Activated gamma-delta T cell treated with anti-CD3 and anti-CD28 coated beads, Interleukin-2, amount 50 U/mL, for 16 hours (primary cell): ENCODE data around the gene LCN6.
A peak's percentile ranks its signal among the peaks of the same experiment; 100 is the strongest.

ENCODE experiments used
- DNase-seq: peaks from one replicate; pipeline ENCODE4 v3.0.0-alpha.2; 2020; ENCODE audit warnings: low read depth

Gene LCN6

DNA sequence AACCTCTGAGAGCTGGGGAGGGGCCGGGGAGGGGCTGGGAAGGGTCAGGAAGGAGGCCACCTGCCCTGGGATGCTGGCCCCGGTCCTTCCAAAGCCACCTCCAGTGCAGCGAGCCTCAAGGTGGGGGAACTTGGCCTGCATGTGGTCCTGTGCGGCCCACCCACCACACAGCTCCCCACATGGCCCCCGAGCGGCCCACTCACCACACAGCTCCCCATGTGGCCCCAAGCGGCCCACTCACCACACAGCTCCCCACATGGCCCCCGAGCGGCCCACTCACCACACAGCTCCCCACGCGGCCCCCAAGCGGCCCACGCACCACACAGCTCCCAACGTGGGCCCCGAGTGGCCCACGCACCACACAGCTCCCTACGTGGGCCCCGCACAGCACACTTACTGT lies 3.6 kb downstream of the LCN6 start:
- DNase-seq: no peak

DNA sequence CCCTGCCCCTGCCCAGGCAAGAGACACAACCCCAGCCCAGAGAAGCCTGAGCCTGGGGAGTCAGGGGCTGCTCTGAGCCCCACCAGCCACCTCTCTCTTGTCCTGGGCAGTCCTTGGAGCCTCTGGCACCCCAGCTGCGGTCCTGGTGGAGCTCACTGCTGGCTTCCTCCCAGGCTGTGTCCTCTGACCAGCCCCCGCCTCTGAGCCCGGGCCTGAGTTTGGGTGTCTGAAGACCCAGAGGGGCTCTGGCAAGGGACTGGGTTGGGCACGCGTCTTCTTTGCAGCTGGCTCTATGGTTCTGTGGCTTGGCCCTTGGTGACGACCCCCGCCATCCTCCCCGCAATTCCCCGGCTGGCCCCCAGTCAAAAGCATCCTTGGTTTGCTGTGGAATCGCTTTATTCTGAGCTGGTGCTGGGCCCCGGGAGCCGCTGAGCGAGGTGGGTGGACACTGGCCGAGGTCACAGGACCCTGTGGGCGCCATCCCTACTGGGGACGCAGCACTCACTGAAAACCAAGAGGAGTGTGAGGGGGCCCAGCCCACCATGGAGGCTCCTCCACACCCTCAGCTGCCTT lies 4.6 kb downstream of the LCN6 start:
- no peak for DNase-seq

DNA sequence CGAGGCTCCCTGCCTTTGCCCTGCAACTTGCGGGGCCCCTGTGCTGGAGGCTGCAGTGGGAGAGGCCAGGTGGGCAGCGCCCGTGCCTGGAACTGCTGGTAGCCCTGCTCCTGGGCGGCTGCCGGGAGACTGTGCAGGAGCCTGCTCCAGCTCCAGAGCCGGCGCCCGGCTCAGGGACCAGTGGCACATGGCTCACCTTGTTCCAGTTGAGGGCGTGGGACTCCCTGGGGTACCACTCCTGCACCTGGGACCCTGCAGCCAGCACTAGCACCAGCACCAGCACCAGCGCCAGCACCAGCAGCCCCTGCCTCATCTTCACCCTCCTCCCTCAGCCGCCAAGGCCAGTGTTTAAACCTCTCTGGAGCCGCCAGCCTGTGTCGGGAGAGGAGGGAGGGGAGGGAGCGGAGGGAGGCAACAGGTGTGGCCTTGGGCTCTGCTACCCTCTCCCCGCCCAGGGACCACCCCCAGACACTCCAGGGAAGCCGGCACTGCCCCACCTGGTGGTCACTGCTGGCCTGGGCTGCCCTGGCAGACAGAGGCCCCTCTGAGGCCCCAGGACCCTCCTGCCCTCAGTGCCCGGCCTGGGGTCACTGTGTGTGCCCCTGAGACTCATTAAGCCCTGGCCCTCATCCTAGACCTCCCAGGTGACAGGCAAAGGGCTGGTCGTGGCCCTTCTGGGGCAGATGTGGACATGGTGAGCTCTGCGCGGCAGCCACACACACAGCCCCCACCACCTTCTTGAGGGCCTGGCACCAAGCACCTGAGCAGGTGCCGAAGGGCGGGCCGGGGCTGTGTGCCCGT lies 5.5 kb downstream of the LCN6 start, which contains the start of gene LCN10:
Gene LCN10 (minus strand): TSS at position 350 of the 801 bp plus-strand sequence. CDS start 37 bp downstream, at position 313.
- DNase-seq: no peak

DNA sequence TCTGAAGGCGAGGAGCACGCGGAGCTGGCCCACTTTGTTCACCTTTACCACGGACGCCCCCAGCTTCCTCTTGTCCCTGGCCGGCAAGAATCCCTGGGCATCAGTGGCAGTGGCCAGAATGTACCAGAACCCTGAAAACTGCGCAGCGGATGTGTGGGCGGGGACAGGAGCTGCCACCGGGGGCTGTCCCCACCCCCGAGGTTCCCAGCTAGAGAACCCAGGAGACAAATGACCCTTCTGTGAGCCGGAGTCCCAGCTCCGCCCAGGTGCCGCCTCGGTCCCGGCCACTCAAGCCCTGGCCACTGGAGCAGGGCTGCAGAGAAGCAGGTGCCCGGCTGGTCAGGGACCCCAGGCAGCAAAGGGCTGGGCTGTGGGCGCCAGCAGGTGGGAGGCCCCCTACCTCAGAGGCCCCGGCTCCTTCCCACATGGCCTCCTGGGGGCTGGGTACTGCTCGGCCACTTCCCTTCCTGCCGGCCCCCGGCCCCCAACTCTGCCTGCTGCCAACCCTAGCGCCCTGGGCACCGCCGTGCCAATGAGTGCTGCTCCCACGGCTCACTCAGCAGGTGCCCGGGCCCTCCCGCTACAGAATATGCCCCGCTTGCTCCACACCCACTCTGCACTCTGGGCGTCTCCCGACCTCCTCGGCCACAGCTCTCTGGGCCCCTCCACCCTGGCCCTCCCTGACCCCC lies 6.3 kb downstream of the LCN6 start:
- DNase-seq: no peak

DNA sequence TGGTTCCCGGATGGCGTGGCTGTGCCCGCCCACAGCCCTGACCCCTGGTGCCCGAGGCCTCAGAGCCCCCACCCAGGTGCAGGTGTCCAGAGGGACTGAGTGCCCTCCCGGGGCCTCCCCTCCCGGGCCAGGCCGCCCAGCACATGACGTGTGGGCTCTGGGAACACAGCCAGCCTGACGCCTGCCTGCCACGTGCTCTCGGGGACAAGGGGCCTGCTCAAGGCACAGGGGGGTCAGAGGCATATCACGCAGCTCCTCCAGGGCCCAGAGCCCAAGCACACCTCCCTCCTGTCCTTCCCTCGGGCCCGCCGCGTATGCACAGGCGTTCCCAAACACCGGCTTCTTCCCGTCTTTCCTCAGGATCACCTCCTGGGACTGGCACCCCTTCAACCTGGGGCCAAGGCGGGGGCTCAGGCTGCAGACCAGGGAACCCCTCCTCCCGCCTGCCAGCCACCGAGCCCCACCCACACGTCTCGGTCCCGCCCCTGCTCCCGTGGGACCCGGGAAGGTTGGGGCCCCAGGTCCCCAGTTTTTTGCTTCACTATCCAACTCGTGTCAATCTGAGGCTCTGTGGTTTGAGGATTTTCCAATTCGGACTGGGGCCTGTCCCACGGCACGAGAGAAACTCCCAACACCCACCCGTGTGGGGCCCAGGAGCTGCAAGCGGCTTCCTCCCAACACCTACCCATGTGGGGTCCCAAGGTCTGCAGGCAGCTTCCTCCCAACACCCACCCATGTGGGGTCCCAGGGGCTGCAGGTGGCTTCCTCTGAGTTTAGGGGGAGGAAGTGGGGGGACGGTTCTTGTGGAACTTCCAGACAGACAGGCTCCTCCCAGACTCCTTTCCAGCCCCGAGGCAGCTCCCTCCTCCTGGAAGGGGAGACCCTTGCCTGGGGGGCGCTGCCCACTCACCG lies 7.1 kb downstream of the LCN6 start:
- no peak for DNase-seq

DNA sequence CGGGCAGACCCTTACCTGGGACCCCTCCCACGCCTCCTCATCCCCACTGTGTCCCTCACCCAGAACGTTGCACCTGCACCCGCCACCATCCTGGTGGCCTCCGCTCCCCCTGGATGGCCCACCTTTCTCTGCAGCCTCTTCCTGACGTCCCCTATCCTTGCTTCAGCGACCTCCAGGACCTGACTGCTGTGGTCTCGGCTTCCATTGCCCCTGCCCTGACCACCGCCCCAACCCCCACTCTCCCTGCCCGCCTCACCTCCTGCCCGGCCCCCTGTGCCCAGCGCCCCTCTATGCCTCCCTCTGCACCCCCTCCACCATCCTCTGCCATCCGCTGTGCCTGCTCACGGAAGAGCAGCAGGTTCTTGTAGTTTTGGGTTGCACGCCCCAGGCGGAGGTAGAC lies 7.8 kb downstream of the LCN6 start:
- DNase-seq: no peak

DNA sequence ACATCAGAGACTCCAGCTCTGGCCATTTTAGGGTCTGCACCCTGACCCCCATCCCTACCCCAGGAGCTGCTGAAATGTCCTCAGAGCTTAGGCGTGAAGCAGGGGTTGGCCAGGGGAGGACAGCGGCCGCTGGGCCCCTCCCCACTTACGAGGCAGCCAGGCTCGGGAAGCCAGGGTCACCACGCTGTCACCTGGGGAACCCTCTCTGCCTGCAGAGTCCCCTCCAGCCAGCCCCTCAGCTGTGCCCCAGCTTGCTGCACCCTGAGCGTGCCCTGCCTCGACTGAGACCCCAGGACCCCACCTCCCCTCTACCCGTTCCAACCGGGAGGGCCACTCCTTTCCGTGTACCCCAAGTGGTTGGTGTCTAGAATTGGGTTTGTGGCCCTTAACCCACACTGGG lies 8.3 kb downstream of the LCN6 start:
- no peak for DNase-seq

DNA sequence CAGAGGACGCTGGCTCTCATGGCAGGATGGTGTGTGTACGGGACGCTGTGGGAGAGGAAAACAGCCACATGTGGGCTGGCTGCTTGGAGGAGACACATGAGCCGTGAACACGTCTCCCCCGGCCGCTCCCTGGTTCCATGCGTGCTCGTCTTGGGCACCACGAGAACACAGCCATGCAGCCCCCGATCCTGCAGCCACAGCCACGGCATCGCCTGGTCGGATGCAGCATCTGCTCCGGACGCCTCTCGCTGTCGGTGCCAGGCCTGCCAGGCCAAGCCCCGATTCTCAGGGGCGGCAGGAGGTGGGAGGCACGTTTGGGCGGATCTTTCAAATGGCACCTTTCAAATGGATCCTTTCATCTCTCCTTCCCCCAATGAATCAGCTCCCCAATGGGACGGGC lies 8.8 kb downstream of the LCN6 start:
- DNase-seq: no peak

DNA sequence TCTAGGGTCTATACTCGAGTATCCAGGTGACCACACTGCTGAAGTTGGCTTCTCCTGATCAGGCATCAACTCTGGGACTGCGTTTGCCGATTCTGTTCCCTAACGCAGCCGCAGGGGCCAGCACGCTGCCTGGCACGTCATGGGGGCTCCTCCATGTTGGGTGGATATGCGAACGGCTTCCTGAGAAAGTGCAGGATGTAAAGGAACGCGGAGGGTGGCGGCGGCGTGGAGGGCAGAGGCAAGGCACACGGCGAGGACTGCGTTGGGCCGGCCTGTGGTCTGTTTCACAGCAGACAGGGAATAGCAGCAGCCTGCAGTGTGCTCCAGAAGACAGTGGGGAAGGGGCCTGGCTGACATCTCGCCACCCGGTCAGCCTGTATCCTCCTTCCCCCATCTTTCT lies 9.4 kb downstream of the LCN6 start:
- no peak for DNase-seq

DNA sequence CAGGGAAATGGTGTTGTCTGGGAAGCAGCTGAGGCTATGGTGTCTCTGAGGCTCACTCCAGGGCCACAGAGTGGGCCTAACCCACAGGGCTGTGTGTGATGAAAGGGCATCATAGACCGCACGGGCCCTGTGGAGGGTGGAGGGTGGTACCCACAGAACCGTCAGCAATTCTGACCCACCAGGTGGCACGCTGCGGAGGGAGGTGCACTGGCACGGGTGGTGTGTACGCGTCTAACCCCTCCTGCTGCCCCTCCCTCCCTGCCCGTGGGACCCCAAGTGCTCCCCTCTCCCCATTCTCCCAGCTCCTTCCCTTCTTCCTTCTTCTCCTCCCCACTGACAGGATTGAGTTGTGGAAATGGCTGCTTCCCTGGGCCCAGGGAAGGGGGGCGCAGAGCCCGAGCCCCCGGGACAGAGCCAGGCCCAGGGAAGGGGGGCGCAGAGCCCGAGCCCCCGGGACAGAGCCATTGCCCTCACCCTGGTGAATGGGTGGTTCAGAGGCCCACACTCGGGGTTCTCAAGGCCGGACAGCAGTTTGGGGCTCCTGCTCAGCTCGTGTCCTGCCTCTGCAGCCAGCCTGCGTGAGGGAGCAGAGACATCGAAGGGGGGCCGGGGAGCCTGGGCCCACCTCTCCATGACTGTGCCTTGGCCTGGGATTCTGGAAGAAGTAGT lies 12.4 kb downstream of the LCN6 start:
- DNase-seq: no peak

DNA sequence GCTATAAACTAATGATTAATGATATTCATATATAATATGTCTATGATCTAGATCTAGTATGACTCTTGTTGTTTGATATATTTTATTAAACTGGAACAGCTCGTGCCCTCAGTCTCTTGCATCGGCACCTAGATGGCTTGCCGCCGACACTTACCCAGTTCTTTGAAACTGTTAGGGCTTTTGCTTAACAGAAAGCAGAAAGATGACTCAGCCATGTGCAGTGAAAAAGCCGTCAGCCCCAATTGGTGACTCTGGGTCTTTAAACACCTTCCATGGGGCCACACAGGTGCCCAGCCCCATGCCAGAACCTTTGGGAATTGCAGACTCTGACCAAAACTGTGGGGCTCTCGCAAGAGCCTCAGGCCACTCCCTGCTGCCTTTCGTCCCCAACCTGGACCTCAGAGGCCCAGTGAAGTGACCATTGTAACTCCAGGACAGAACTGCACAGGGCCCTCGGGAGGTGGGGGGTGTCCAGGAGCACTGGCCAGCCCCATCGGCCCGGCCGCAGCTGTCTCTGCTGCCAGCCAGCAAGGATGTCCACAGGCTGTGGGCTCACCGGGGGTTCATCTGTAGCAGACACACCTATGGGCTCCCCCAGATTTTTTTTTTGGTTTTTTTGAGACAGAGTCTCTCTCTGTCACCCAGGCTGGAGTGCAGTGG lies 13.4 kb downstream of the LCN6 start:
- DNase-seq: no peak

DNA sequence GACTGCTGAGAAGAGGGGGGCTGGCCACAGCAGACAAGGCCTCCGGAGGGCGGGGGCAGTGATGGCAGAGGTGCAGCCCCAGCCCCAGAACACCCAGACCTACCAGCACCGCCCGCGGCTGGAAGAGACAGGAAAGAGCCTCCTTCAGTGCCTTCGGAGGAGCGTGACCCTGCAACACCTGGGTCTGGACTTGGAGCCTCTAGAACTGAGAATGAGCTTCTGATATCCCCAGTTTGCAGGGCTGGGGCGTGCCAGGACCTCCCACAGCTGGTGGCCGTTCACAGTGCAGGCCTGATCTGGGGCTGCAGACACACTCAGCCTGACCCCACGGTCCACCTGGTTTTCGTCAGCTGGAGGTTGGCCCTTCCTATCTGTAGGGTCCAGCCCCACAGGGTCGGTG lies 14.7 kb downstream of the LCN6 start:
- DNase-seq: no peak

DNA sequence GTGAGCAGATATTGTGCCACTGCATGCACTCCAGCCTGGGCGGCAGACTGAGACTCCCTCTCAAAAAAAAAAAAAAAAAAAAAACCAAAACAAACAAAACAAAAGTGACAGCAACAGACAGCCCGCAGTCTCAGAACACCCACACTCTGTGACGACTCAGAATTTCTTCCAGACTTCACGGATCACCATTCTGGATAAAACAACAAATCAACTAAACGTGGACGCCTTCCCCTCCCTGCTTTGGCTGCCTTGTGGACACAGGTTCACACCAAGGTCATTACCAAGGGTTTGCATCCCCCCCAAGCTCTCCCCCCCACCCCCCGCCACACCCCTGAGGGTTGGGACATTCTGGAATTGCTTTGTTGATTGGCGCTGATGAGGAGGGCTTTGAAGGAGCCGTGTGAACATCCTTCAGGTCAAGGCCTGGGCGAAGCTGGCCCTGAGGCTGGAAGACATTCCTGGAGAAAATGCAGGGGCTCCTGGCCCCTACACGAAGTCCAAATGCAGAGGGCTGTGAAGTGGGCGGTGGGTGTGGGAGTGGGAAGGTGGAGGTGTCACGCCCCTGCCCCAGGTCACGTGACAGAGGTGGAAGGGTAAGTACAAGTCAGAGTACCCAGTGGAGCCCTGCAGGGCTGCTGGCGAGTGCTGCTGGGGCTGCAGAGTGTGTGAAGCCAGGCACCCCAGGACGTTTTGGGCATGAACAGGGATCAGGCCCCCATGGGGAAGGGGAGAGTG lies 15.7 kb downstream of the LCN6 start:
- no peak for DNase-seq

DNA sequence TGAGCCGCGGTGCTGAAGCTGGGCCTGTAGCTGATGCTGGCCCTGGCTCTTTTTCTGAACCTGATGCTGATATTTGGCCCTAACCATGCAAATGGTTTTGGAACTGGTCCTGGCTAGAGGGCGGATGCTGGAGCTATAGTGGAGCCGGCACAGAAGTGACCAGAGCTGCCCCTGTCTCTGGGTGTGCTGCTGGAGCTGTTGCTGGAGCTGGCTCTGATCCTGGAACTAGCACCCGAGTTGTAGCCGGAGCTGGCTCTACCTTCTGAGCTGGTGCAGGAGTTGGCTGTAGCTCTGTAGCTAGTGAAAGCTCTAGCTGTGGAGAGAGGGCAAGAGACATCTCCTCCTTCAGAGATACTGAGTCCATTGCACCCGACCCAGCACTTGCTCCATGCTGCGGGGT lies 18.4 kb downstream of the LCN6 start:
- DNase-seq: no peak

DNA sequence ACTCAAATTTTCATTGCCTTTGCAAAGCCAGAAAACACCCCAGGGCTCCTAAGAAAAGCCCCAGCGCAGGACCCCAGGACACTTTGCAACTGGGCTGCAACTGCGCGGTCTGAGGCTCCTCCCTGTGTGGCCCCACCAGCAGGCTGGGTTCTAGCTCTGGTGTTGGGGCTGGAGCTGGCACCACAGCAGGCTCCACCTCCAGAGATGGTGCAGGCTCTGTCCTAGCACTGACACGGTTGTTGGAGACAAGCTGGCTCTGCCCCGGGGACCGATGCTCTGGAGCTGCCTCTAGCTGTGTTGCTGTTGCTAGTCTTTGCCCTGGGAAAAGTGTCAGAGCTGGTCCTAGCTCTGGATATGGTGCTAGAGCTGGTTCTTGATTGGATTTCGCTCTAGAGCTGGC lies 19.2 kb downstream of the LCN6 start:
- no peak for DNase-seq

DNA sequence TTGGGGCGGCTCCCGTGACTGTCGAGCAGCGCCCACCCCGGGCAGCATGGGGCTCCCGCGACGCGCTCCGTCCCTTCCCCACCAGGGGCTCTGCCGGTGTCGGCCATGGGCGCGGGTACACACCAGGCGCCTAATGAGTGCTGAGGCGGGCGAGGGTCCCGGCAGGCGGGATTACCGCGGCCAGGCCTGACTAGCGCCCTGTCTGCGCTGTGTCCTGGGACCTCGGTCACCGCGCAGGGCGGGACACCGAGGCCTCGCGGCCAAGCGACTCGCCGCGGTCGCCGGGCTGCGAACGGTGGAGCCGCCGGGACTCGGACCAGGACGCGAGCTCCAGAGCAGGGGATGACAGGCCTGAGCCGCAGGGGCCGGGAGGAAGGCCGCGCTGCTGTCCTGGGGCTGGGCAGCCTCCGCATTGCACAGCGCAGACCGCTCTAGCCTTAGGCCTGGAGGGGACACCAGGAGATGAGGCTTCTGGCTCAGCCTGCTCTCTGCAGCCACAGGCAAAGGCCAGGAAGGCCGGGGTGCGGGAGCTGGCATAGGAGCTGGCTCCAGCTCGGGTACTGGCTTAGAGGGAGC lies 19.7 kb downstream of the LCN6 start:
- no peak for DNase-seq

DNA sequence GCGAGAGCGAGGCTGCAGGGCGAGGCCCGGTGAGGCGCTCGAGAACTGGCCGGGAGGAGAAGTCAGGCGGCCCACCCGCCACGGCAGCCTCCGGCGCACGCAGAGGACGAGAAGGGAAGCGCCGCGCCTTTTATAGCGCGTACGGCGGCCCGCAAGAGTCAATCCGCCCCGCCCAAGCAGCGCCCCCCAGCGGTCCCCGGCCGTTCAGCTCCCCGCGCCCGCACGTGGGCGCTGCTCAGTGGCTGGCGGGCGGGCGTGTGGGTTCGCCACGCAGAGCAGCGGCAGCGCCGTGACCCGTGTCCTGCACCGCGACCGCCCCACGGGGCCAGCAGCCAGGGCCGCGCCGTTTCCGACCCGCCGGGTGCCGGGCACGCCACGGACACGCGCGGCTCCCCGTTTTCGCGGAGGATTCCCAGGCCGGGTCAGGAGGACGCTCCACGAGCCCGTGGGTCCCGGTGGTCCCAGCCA lies 20.2 kb downstream of the LCN6 start:
- peak; percentile 92 for DNase-seq

DNA sequence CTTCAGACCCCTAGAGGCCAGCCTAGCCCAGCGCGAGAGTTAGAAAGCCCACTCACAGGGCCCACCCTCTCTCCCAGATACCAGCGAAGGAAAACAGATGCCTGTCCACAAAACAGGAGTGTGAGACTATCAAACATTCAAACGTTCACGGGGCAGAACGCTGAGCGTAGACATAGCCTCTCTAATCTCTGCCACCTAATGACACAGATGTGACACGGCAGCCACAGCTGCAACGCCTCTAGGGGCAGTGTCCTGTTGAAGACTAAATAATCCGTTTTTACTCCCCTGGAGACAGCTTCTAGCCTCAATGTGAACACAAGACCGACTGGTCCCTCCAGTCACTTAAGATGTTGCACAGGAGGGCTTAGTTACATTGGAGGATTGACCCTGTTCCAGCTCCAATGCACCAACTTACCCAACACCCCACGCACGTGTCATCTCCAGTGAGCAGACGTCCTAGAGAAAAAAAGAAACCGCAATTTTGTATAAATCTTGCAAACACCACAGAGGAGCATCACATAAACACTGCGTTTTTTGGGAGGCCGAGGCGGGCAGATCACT lies 21.6 kb downstream of the LCN6 start:
- no peak for DNase-seq

DNA sequence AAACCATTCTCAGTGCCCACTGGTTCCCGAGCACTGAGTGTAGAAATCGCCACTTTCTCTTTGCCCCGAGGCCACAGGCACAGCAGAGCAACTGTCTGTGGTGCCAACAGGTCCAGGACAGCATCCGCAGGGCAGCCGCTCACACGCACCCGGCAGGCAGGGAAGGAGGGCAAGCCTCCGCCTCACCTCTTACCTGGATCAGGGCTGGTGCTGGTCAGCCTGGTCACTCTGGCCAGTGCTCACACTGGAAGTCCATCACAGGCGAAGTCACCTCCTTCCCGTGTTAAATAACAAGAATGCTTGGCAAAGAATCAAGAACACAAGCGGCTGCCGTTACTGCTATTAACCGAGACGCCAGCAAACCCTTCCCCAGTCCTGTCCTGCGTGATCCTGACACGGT lies 22.2 kb downstream of the LCN6 start:
- no peak for DNase-seq

DNA sequence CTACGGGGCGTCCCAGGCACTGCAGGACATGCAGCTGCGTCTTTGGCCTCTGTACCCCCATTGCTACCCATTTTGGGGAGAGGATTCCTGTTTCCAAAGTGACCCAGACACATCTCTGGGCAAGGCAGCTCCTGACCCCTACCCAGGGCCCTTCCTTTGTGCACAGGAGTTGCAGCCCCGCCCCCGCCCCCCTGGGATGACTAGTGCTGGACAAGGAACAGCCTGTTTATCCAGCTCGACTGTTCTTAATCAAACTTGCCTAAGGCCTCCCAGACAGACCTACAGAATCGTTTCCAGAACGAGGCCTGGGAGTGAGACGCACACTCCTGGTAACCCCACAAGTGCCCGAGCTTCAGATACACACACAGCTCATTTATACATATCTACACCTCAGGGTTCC lies 22.7 kb downstream of the LCN6 start:
- no peak for DNase-seq
